CD14-positive monocyte (primary cell): Measurements from ENCODE around the gene YBX2. TPM values are rescaled to one million over a fixed set of nuclear protein-coding genes. Genes with fewer than 3 reads are reported as not detected.
A peak's percentile ranks its signal among the peaks of the same experiment; 100 is the strongest.

Experiments
- DNase-seq, 3 donors: peaks; one replicate each; pipeline ENCODE4 v3.0.0-alpha.2; 2011 to 2022
- H2AFZ ChIP-seq: 2 replicates; pipeline ENCODE4 v1.6.0; 2012; ENCODE audit warnings: mild to moderate bottlenecking, low read depth, low read length, inconsistent platforms; ENCODE audit not compliant: insufficient read depth, poor library complexity, severe bottlenecking
- H3K27ac ChIP-seq, 2 donors: 1 replicate in 1 of 2; 2 replicates in 1 of 2; pipeline ENCODE4 v1.5.1; 2012 to 2013; ENCODE audit warnings: low read length in 2 of 2, control low read depth in 1 of 2, inconsistent platforms in 1 of 2, low read depth in 1 of 2, mild to moderate bottlenecking in 1 of 2
- H3K27me3 ChIP-seq, 2 donors: one replicate each; pipeline versions ENCODE4 v1.6.0 to v1.6.1; 2011 to 2013; ENCODE audit warnings: low read length in 2 of 2; ENCODE audit not compliant: control insufficient read depth in 2 of 2, insufficient read depth in 2 of 2
- H3K36me3 ChIP-seq, 2 donors: replicated peaks in 1 of 2; 1 replicate in 1 of 2; 2 replicates in 1 of 2; pipeline versions ENCODE4 v1.5.1 to v1.6.1; 2012 to 2013; ENCODE audit warnings: low read length in 2 of 2, control low read depth in 1 of 2, inconsistent platforms in 1 of 2, mild to moderate bottlenecking in 1 of 2; ENCODE audit not compliant: insufficient read depth in 2 of 2, control insufficient read depth in 1 of 2
- H3K4me1 ChIP-seq, 2 donors: 1 replicate in 1 of 2; 2 replicates in 1 of 2; pipeline versions ENCODE4 v1.5.1 to v1.6.1; 2012 to 2013; ENCODE audit warnings: low read length in 2 of 2, control low read depth in 1 of 2, inconsistent platforms in 1 of 2, mild to moderate bottlenecking in 1 of 2, moderate library complexity in 1 of 2; ENCODE audit not compliant: insufficient read depth in 2 of 2, control insufficient read depth in 1 of 2
- H3K4me2 ChIP-seq: replicated peaks from 2 replicates; pipeline ENCODE3; 2012; ENCODE audit warnings: low read length, moderate library complexity, mild to moderate bottlenecking; ENCODE audit not compliant: poor library complexity, severe bottlenecking; ENCODE audit errors: extremely low read depth
- H3K4me3 ChIP-seq, 3 experiments: fragments of 200-600 bp in 1 of 3; sonication (generic) in 1 of 3; replicated peaks in 1 of 3; 1 replicate in 2 of 3; 2 replicates in 1 of 3; pipeline ENCODE4 v1.5.1; 2011 to 2013; ENCODE audit warnings: low read length in 3 of 3, mild to moderate bottlenecking in 3 of 3, control low read depth in 2 of 3, low read depth in 2 of 3, inconsistent platforms in 1 of 3, moderate library complexity in 1 of 3
- H3K79me2 ChIP-seq: 2 replicates; pipeline ENCODE4 v1.6.0; 2012; ENCODE audit warnings: mild to moderate bottlenecking, control low read depth, inconsistent platforms, low read length, moderate library complexity; ENCODE audit not compliant: insufficient read depth
- H3K9ac ChIP-seq: 2 replicates; pipeline ENCODE4 v1.6.0; 2017; ENCODE audit warnings: low read length, mild to moderate bottlenecking; ENCODE audit not compliant: insufficient read depth, poor library complexity, severe bottlenecking
- H3K9me3 ChIP-seq, 2 donors: replicated peaks in 1 of 2; 1 replicate in 1 of 2; 2 replicates in 1 of 2; pipeline versions ENCODE4 v1.5.1 to v1.6.1; 2012 to 2013; ENCODE audit warnings: low read length in 2 of 2, control low read depth in 1 of 2; ENCODE audit not compliant: control insufficient read depth in 1 of 2, insufficient read depth in 1 of 2
- H4K20me1 ChIP-seq: 2 replicates; pipeline ENCODE4 v1.6.0; 2012; ENCODE audit warnings: mild to moderate bottlenecking, low read length, control low read depth, moderate library complexity; ENCODE audit not compliant: insufficient read depth
- H3K27ac Mint-ChIP-seq, 7 donors: one replicate each; pipeline ENCODE4 v1.8.0; 2020; ENCODE audit warnings: mild to moderate bottlenecking in 7 of 7, mixed read lengths in 7 of 7, moderate library complexity in 6 of 7, inconsistent platforms in 2 of 7
- H3K27me3 Mint-ChIP-seq, 3 donors: one replicate each; pipeline ENCODE4 v1.8.0; 2021 to 2022; ENCODE audit warnings: low read depth in 3 of 3, mild to moderate bottlenecking in 3 of 3, mixed read lengths in 3 of 3, moderate library complexity in 3 of 3, inconsistent platforms in 1 of 3
- H3K36me3 Mint-ChIP-seq, 2 donors: one replicate each; pipeline ENCODE4 v1.8.0; 2020; ENCODE audit warnings: mixed read lengths in 2 of 2, inconsistent platforms in 1 of 2, mild to moderate bottlenecking in 1 of 2
- H3K4me1 Mint-ChIP-seq: one replicate; pipeline ENCODE4 v1.8.0; 2020; ENCODE audit warnings: mild to moderate bottlenecking, mixed read lengths
- H3K4me3 Mint-ChIP-seq, 2 donors: one replicate each; pipeline ENCODE4 v1.8.0; 2020; ENCODE audit warnings: mild to moderate bottlenecking in 2 of 2, mixed read lengths in 2 of 2, moderate library complexity in 1 of 2
- H3K9me3 Mint-ChIP-seq, 7 donors: one replicate each; pipeline ENCODE4 v1.8.0; 2020 to 2022; ENCODE audit warnings: mixed read lengths in 7 of 7, mild to moderate bottlenecking in 6 of 7, moderate library complexity in 6 of 7, inconsistent platforms in 2 of 7
- WGBS: methylation state at CpG from one replicate; pipeline ENCODE4 v1.1.5; 2013; ENCODE audit warnings: missing lambda C conversion rate; ENCODE audit not compliant: insufficient coverage; 5-methylcytosine and 5-hydroxymethylcytosine counted together
- intact Hi-C, 2 donors: fragments of 100-400 bp; cut with micrococcal nuclease; formaldehyde crosslinking; loops; one replicate each; pipeline versions ENCODE4 v1.15.0 to v1.15.1; 2023
- polyA plus RNA-seq, 3 donors: library from polyadenylated mRNA; depleted of rRNA in 1 of 3; unstranded in 2 of 3; stranded (reverse) in 1 of 3; fragments of 300-500 nt in 2 of 3; fragments of >200 nt in 1 of 3; fragmentation: Illumina TruSeq in 2 of 3; gene quantifications; 1 replicate in 2 of 3; 2 replicates in 1 of 3; pipeline ENCODE4 v1.2.3, GENCODE V29; 2012 to 2021
- small RNA-seq: library from RNA; depleted of rRNA; stranded (forward); fragments of <200 nt; gene quantifications from one replicate; pipeline ENCODE3, GENCODE V24; 2012; ENCODE audit warnings: low read depth; ENCODE audit not compliant: insufficient read length
- TF ChIP-seq, protein P1 (sequence below): fragments of 200-600 bp; IDR thresholded peaks from one replicate; pipeline ENCODE4 v1.8.0; 2022; ENCODE audit warnings: antibody characterized with exemption, mild to moderate bottlenecking

The YBX2 gene
- polyA plus RNA-seq, 3 donors: not detected

DNA sequence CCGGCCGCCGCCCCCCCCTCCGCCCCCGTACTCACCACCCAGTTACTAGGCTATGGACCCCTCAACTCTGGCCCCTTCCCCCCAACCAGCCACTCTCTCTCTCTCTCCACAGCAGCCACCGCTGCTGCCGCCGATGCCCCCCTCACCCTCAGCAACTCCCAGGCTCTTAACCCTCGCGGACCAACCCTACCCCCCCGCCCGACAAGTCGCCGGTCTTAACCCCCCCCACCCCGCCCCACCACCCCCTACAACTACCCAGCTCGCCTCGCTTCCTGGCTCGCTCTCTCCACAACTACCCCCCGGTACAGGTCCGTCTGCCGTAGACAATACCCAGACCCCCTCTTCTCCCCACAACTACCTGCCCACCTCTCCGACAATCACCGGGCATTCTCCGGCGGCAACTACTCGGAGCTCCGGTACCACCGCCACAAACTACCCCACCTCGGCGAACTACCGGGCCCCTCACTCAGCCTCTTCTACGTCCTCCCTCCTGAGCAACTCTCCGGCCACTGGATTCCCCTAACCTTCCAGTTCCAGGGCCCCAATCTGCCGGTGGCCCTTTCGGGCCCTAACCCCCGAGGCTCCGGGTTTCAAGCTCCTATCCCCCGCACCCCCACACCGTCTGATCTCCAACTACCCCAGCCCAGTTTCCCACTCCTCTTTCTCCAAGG is 55.9 kb downstream of the YBX2 start:
- Histone ChIP-seq H3K4me3 (peak overlapping the region; percentile 65 to 100 (median 98)), H3K9me3 (no peaks in the 10 kb centered on the region), H2AFZ (peak overlapping the region; percentile 40), H3K9ac (peak overlapping the region; percentile 86), H3K27me3 (no peaks in the 10 kb centered on the region), H3K4me2 (peak overlapping the region; percentile 100), H3K4me1 (peaks cover 57 to 68% of the 10 kb centered on the region in 2 donors), H3K27ac (peak overlapping the region; percentile 64 to 79), H3K36me3 (peaks cover 21 to 26% of the 10 kb centered on the region in 2 donors), H4K20me1 (peaks cover 42% of the 10 kb centered on the region), H3K79me2 (peaks cover 68% of the 10 kb centered on the region)
- Mint-ChIP-seq H3K4me1 (peaks cover 59% of the 10 kb centered on the region), H3K36me3 (peaks cover 36 to 49% of the 10 kb centered on the region in 2 donors), H3K9me3 (peaks cover 0 to 4% (median 0%) of the 10 kb centered on the region in 7 donors), H3K4me3 (peak overlapping the region; percentile 96 to 98), H3K27ac (peak overlapping the region; percentile 86 to 100 (median 95)), H3K27me3 (peaks cover 0 to 5% (median 0%) of the 10 kb centered on the region in 3 donors)
- DNase-seq: peak in 1 of 3 donors; percentile 29
- intact Hi-C loops: loop anchor here (5.0 to 10.0 kb wide), 2 partner anchors 69 to 246 kb away; partner anchors contain the start of genes EIF5A (in 2 of the 2), POLR2A (in 1 of the 2) and SLC35G6 (in 1 of the 2)
- TF ChIP-seq, protein P1, sequence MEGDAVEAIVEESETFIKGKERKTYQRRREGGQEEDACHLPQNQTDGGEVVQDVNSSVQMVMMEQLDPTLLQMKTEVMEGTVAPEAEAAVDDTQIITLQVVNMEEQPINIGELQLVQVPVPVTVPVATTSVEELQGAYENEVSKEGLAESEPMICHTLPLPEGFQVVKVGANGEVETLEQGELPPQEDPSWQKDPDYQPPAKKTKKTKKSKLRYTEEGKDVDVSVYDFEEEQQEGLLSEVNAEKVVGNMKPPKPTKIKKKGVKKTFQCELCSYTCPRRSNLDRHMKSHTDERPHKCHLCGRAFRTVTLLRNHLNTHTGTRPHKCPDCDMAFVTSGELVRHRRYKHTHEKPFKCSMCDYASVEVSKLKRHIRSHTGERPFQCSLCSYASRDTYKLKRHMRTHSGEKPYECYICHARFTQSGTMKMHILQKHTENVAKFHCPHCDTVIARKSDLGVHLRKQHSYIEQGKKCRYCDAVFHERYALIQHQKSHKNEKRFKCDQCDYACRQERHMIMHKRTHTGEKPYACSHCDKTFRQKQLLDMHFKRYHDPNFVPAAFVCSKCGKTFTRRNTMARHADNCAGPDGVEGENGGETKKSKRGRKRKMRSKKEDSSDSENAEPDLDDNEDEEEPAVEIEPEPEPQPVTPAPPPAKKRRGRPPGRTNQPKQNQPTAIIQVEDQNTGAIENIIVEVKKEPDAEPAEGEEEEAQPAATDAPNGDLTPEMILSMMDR: no peak
- under 1% methylated on average over 21 of the region's 39 CpGs for WGBS

Small RNAs within 50 kb of the gene (small RNA-seq; reads per million reads assigned to genes)
- gene AC026954.2 (not detected), gene RF00019 (not detected)

Other genes starting within 250 kb of the YBX2 start
- 10 to 100 TPM; 22.7 to 69.4 (median 61.9) TPM for gene CLEC10A, start 214.4 kb downstream of the YBX2 start, polyA plus RNA-seq
- 100 to 1,000 TPM in 1 of 3 donors, 10 to 100 TPM in 2; 53.3 to 148 (median 78.3) TPM for gene ASGR2, start 179.8 kb downstream of the YBX2 start, polyA plus RNA-seq
- 100 to 1,000 TPM in 2 of 3 donors, 10 to 100 TPM in 1; 82.0 to 126 (median 114) TPM for gene ASGR1, start 115.3 kb downstream of the YBX2 start, polyA plus RNA-seq
- 10 to 100 TPM in 1 of 3 donors, under 1 TPM in 2; 0.37 to 42.6 (median 0.39) TPM for gene DLG4, start 74.8 kb downstream of the YBX2 start, polyA plus RNA-seq
- 1,000 to 10,000 TPM in 1 of 3 donors, 100 to 1,000 TPM in 2; 152 to 1,231 (median 154) TPM for gene ACADVL, start 74.7 kb downstream of the YBX2 start, polyA plus RNA-seq
- gene DVL2, start 60.1 kb downstream of the YBX2 start, polyA plus RNA-seq: 1 to 10 TPM; 6.7 to 7.8 (median 7.0) TPM
- gene PHF23, start 55.2 kb downstream of the YBX2 start, polyA plus RNA-seq: 10 to 100 TPM; 12.0 to 18.0 (median 12.9) TPM
- gene GABARAP, start 52.2 kb downstream of the YBX2 start, polyA plus RNA-seq: 1,000 to 10,000 TPM; 1,029 to 2,937 (median 2,814) TPM
- gene CTDNEP1, start 42.9 kb downstream of the YBX2 start, polyA plus RNA-seq: 100 to 1,000 TPM in 1 of 3 donors, 10 to 100 TPM in 2; 29.5 to 198 (median 38.3) TPM
- 10 to 100 TPM; 36.1 to 49.5 (median 44.1) TPM for gene ELP5, start 42.4 kb downstream of the YBX2 start, polyA plus RNA-seq
- gene CLDN7, start 32.2 kb downstream of the YBX2 start, polyA plus RNA-seq: 10 to 100 TPM in 1 of 3 donors, 1 to 10 TPM in 1, under 1 TPM in 1; 0.49 to 13.4 (median 2.1) TPM
- not detected for gene SLC2A4, start 12.9 kb downstream of the YBX2 start, polyA plus RNA-seq
- gene EIF5A, start 13.0 kb upstream of the YBX2 start, polyA plus RNA-seq: 100 to 1,000 TPM; 465 to 511 (median 485) TPM
- 100 to 1,000 TPM in 1 of 3 donors, 10 to 100 TPM in 2; 53.5 to 162 (median 59.6) TPM for gene GPS2, start 20.7 kb upstream of the YBX2 start, polyA plus RNA-seq
- 10 to 100 TPM in 1 of 3 donors, under 1 TPM in 2; 0.35 to 42.6 (median 0.44) TPM for gene NEURL4, start 34.7 kb upstream of the YBX2 start, polyA plus RNA-seq
- 10 to 100 TPM; 32.1 to 68.5 (median 40.5) TPM for gene ACAP1, start 41.9 kb upstream of the YBX2 start, polyA plus RNA-seq
- 1 to 10 TPM; 3.4 to 5.6 (median 3.6) TPM for gene KCTD11, start 57.5 kb upstream of the YBX2 start, polyA plus RNA-seq
- gene TMEM95, start 60.5 kb upstream of the YBX2 start, polyA plus RNA-seq: not detected
- gene TNK1, start 86.5 kb upstream of the YBX2 start, polyA plus RNA-seq: not detected
- 10 to 100 TPM; 37.6 to 70.4 (median 45.7) TPM for gene PLSCR3, start 99.9 kb upstream of the YBX2 start, polyA plus RNA-seq
- gene TMEM256, start 109.5 kb upstream of the YBX2 start, polyA plus RNA-seq: 10 to 100 TPM; 39.2 to 81.4 (median 72.6) TPM
- under 1 TPM in 1 of 3 donors, not detected in 2; 0.55 TPM for gene NLGN2, start 113.2 kb upstream of the YBX2 start, polyA plus RNA-seq
- not detected for gene SPEM1, start 125.7 kb upstream of the YBX2 start, polyA plus RNA-seq
- gene SPEM2, start 131.0 kb upstream of the YBX2 start, polyA plus RNA-seq: not detected
- gene SPEM3, start 134.2 kb upstream of the YBX2 start, polyA plus RNA-seq: not detected
- gene TMEM102, start 140.8 kb upstream of the YBX2 start, polyA plus RNA-seq: 10 to 100 TPM in 1 of 3 donors, 1 to 10 TPM in 2; 5.1 to 11.3 (median 9.8) TPM
- gene FGF11, start 144.9 kb upstream of the YBX2 start, polyA plus RNA-seq: 1 to 10 TPM in 1 of 3 donors, not detected in 2; 2.2 TPM
- 10 to 100 TPM in 2 of 3 donors, 1 to 10 TPM in 1; 9.3 to 15.7 (median 14.7) TPM for gene CHRNB1, start 150.4 kb upstream of the YBX2 start, polyA plus RNA-seq
- gene ZBTB4, start 185.0 kb upstream of the YBX2 start, polyA plus RNA-seq: 1 to 10 TPM; 3.4 to 8.1 (median 4.4) TPM
- gene SLC35G6, start 186.8 kb upstream of the YBX2 start, polyA plus RNA-seq: not detected
- 10 to 100 TPM; 12.1 to 27.9 (median 25.4) TPM for gene POLR2A, start 189.7 kb upstream of the YBX2 start, polyA plus RNA-seq